ENCODE data around the gene RPL13. TPM values are rescaled to one million over a fixed set of nuclear protein-coding genes. Genes with fewer than 3 reads are reported as not detected.
"Not testable (repeated sequence)": the region's sequence is repeated elsewhere in the genome, so short reads cannot be mapped to it uniquely, and the experiment has no call there.

Gene RPL13
- total RNA-seq, 4 donors from 2014 or later = 3,190 to 3,814 (median 3,321) TPM

- no peak overlapping the region for H3K27ac ChIP-seq
- H3K4me3 ChIP-seq = no peak overlapping the region
- in situ Hi-C loops (cut with MboI; ENCODE audit: low pct_ligation_motif_present in 1 of 4, low pct_unique_long_range_greater_than_20kb in 1 of 4, low sequenced_read_pairs in 3 of 4) (no loop called here), intact Hi-C loops (cut with DNase I; ENCODE audit: low total_unique reads) (no loop called here)
- no peaks in the 10 kb centered on the region for H3K27me3 ChIP-seq
- no peak for TF ChIP-seq POLR2A (IDR thresholded peaks at IDR 0.05)
- TF ChIP-seq POLR2AphosphoS5 (IDR thresholded peaks at IDR 0.05) = no peak
- no peak for TF ChIP-seq CTCF (IDR thresholded peaks at IDR 0.05)
- TF ChIP-seq EP300 (IDR thresholded peaks at IDR 0.05; ENCODE audit: low read depth) = no peak
- peaks cover 0 to 13% (median 8%) of the 10 kb centered on the region in 4 donors for H3K4me1 ChIP-seq
- H3K9me3 ChIP-seq = no peaks in the 10 kb centered on the region
- DNase-seq = no peak
- 94% methylated on average over 29 of the region's 49 CpGs; no CpG with 5 or more reads in 1 of the 2 donors for WGBS, 2 donors (ENCODE audit: low coverage in 1 of 2)
- no peaks in the 10 kb centered on the region for H3K36me3 ChIP-seq
These were observed 23.6 kb downstream of the RPL13 start for GRCh38 chr16:89583895-89584644.

- H3K36me3 ChIP-seq = no peaks in the 10 kb centered on the region
- H3K4me3 ChIP-seq = no peak overlapping the region
- no peaks in the 10 kb centered on the region for H3K9me3 ChIP-seq
- TF ChIP-seq POLR2AphosphoS5 (IDR thresholded peaks at IDR 0.05) = no peak
- TF ChIP-seq EP300 (IDR thresholded peaks at IDR 0.05; ENCODE audit: low read depth) = no peak
- no peak for TF ChIP-seq CTCF (IDR thresholded peaks at IDR 0.05)
- TF ChIP-seq POLR2A (IDR thresholded peaks at IDR 0.05) = no peak
- WGBS, 2 donors (ENCODE audit: low coverage in 1 of 2) = 51 to 71% methylated on average over 12 to 23 of the region's 25 CpGs
- in situ Hi-C loops (cut with MboI; ENCODE audit: low pct_ligation_motif_present in 1 of 4, low pct_unique_long_range_greater_than_20kb in 1 of 4, low sequenced_read_pairs in 3 of 4) (no loop called here), intact Hi-C loops (cut with DNase I; ENCODE audit: low total_unique reads) (no loop called here)
- H3K27me3 ChIP-seq = no peaks in the 10 kb centered on the region
- H3K4me1 ChIP-seq = peaks cover 0 to 13% (median 8%) of the 10 kb centered on the region in 4 donors
- no peak for DNase-seq
- no peak overlapping the region for H3K27ac ChIP-seq
These were observed 24.5 kb downstream of the RPL13 start for GRCh38 chr16:89584768-89585549.

- DNase-seq = no peak
- 81% methylated on average over 7 of the region's 7 CpGs; no CpG with 5 or more reads in 1 of the 2 donors for WGBS, 2 donors (ENCODE audit: low coverage in 1 of 2)
- peaks cover 0 to 13% (median 8%) of the 10 kb centered on the region in 4 donors for H3K4me1 ChIP-seq
- in situ Hi-C loops (cut with MboI; ENCODE audit: low pct_ligation_motif_present in 1 of 4, low pct_unique_long_range_greater_than_20kb in 1 of 4, low sequenced_read_pairs in 3 of 4) = no loop called here
- no peak overlapping the region for H3K4me3 ChIP-seq
- H3K27me3 ChIP-seq = no peaks in the 10 kb centered on the region
- H3K9me3 ChIP-seq = no peaks in the 10 kb centered on the region
- no peaks in the 10 kb centered on the region for H3K36me3 ChIP-seq
- no peak for TF ChIP-seq POLR2AphosphoS5 (IDR thresholded peaks at IDR 0.05)
- intact Hi-C loops (cut with DNase I; ENCODE audit: low total_unique reads) = no loop called here
- no peak overlapping the region for H3K27ac ChIP-seq
These were observed 25.7 kb downstream of the RPL13 start for GRCh38 chr16:89586218-89586617.

GRCh38 chr16:89586853-89587252, 26.4 kb downstream of the RPL13 start:
- Histone ChIP-seq H3K4me3 (no peak overlapping the region), H3K9me3 (no peaks in the 10 kb centered on the region), H3K4me1 (peaks cover 0 to 10% (median 6%) of the 10 kb centered on the region in 4 donors), H3K27me3 (no peaks in the 10 kb centered on the region), H3K36me3 (no peaks in the 10 kb centered on the region), H3K27ac (no peak overlapping the region)
- intact Hi-C loops (cut with DNase I; ENCODE audit: low total_unique reads) = no loop called here
- in situ Hi-C loops (cut with MboI; ENCODE audit: low pct_ligation_motif_present in 1 of 4, low pct_unique_long_range_greater_than_20kb in 1 of 4, low sequenced_read_pairs in 3 of 4) = no loop called here
- peak; percentile 54 for DNase-seq
- TF ChIP-seq EP300 (IDR thresholded peaks at IDR 0.05; ENCODE audit: low read depth) (no peak), CTCF (IDR thresholded peaks at IDR 0.05) (no peak), POLR2A (IDR thresholded peaks at IDR 0.05) (no peak), POLR2AphosphoS5 (IDR thresholded peaks at IDR 0.05) (no peak)
- 83% methylated on average over 10 of the region's 25 CpGs; no CpG with 5 or more reads in 1 of the 2 donors for WGBS, 2 donors (ENCODE audit: low coverage in 1 of 2)

GRCh38 chr16:89587676-89588075, 27.2 kb downstream of the RPL13 start:
- intact Hi-C loops (cut with DNase I; ENCODE audit: low total_unique reads) = not testable (repeated sequence)

More at GRCh38 chr16:89587676-89588075, 27.2 kb downstream of the RPL13 start:
- H3K27ac ChIP-seq; in situ Hi-C loops (cut with MboI; ENCODE audit: low pct_ligation_motif_present in 1 of 4, low pct_unique_long_range_greater_than_20kb in 1 of 4, low sequenced_read_pairs in 3 of 4); H3K4me1 ChIP-seq; H3K27me3 ChIP-seq; DNase-seq; H3K9me3 ChIP-seq; H3K4me3 ChIP-seq; H3K36me3 ChIP-seq: not testable (repeated sequence)
- 96% methylated on average over 14 of the region's 36 CpGs; no CpG with 5 or more reads in 1 of the 2 donors for WGBS, 2 donors (ENCODE audit: low coverage in 1 of 2)
